Measurements from ENCODE around the gene DTHD1. TPM values are rescaled to one million over a fixed set of nuclear protein-coding genes. Genes with fewer than 3 reads are reported as not detected.

DTHD1 gene
- total RNA-seq, 4 donors from 2014 or later: 0.19 to 1.0 (median 0.30) TPM

GRCh38 chr4:36329228-36329627 lies 47.8 kb downstream of the DTHD1 start:
- Histone ChIP-seq H3K4me3 (no peak overlapping the region), H3K36me3 (no peaks in the 10 kb centered on the region), H3K9me3 (no peaks in the 10 kb centered on the region), H3K4me1 (no peaks in the 10 kb centered on the region), H3K27ac (no peak overlapping the region), H3K27me3 (no peaks in the 10 kb centered on the region)
- TF ChIP-seq CTCF (IDR thresholded peaks at IDR 0.05) (no peak), POLR2A (IDR thresholded peaks at IDR 0.05) (no peak)
- WGBS, 2 donors: 83 to 89% methylated on average over 2 of the region's 2 CpGs
- DNase-seq: no peak
- intact Hi-C loops (cut with DNase I): no loop called here

GRCh38 chr4:36330796-36331195 lies 49.4 kb downstream of the DTHD1 start:
- H3K9me3 ChIP-seq: no peaks in the 10 kb centered on the region
- DNase-seq: no peak
- no peak overlapping the region for H3K4me3 ChIP-seq
- intact Hi-C loops (cut with DNase I): no loop called here
- H3K27ac ChIP-seq: no peak overlapping the region
- H3K4me1 ChIP-seq: no peaks in the 10 kb centered on the region
- no peaks in the 10 kb centered on the region for H3K36me3 ChIP-seq
- no peaks in the 10 kb centered on the region for H3K27me3 ChIP-seq
- TF ChIP-seq CTCF (IDR thresholded peaks at IDR 0.05) (no peak), POLR2A (IDR thresholded peaks at IDR 0.05) (no peak)
- WGBS, 2 donors: 86 to 90% methylated on average over 1 of the region's 1 CpG

- Histone ChIP-seq H3K27me3 (no peaks in the 10 kb centered on the region), H3K9me3 (no peaks in the 10 kb centered on the region), H3K36me3 (no peaks in the 10 kb centered on the region), H3K27ac (no peak overlapping the region), H3K4me1 (no peaks in the 10 kb centered on the region), H3K4me3 (no peak overlapping the region)
- TF ChIP-seq POLR2A (IDR thresholded peaks at IDR 0.05) (no peak), CTCF (IDR thresholded peaks at IDR 0.05) (no peak)
- intact Hi-C loops (cut with DNase I): no loop called here
- DNase-seq: no peak
- WGBS, 2 donors: 74 to 80% methylated on average over 7 of the region's 7 CpGs
Observed at GRCh38 chr4:36332023-36332781, 50.8 kb downstream of the DTHD1 start.

GRCh38 chr4:36332782-36333131 lies 51.3 kb downstream of the DTHD1 start:
- Histone ChIP-seq H3K4me3 (no peak overlapping the region), H3K9me3 (no peaks in the 10 kb centered on the region), H3K36me3 (no peaks in the 10 kb centered on the region), H3K27ac (no peak overlapping the region), H3K4me1 (no peaks in the 10 kb centered on the region), H3K27me3 (no peaks in the 10 kb centered on the region)
- intact Hi-C loops (cut with DNase I): no loop called here
- DNase-seq: no peak
- TF ChIP-seq CTCF (IDR thresholded peaks at IDR 0.05) (no peak), POLR2A (IDR thresholded peaks at IDR 0.05) (no peak)

GRCh38 chr4:36333303-36333877 lies 52.0 kb downstream of the DTHD1 start:
- DNase-seq: no peak
- H3K27me3 ChIP-seq: no peaks in the 10 kb centered on the region
- 81 to 86% methylated on average over 6 of the region's 6 CpGs for WGBS, 2 donors
- no peaks in the 10 kb centered on the region for H3K4me1 ChIP-seq
- H3K27ac ChIP-seq: no peak overlapping the region
- H3K36me3 ChIP-seq: no peaks in the 10 kb centered on the region
- H3K4me3 ChIP-seq: no peak overlapping the region
- no peak for TF ChIP-seq POLR2A (IDR thresholded peaks at IDR 0.05)
- TF ChIP-seq CTCF (IDR thresholded peaks at IDR 0.05): no peak
- no peaks in the 10 kb centered on the region for H3K9me3 ChIP-seq
- intact Hi-C loops (cut with DNase I): no loop called here
